GM19099 (cell line): Measurements from ENCODE around the gene MCRIP1.

Source experiments
- POLR2A ChIP-seq: IDR thresholded peaks from 3 replicates; pipeline ENCODE4 v1.6.1; 2011; ENCODE audit warnings: low read depth; ENCODE audit not compliant: insufficient read length; ENCODE audit errors: extremely low read depth

Gene MCRIP1

DNA sequence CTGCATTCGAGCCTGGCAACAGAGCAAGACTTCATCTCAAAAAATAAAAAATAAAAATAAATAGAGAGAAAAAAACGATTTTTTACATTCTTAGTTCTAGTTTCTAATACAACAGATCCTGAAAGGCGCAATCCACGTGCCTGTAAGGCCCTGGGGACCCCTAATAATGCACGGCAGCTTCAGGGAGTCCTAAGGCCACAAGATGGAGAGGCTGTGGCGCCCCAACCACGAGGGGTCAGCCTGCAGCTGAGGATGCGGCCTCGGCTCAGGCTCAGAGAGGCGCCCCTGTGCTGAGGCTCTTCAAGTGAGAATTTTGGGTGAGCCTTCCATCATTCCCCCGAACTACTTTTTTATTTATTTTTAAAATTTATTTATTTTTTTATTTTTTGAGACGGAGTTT is 16.4 kb upstream of the MCRIP1 start:
- TF ChIP-seq POLR2A: no peak

DNA sequence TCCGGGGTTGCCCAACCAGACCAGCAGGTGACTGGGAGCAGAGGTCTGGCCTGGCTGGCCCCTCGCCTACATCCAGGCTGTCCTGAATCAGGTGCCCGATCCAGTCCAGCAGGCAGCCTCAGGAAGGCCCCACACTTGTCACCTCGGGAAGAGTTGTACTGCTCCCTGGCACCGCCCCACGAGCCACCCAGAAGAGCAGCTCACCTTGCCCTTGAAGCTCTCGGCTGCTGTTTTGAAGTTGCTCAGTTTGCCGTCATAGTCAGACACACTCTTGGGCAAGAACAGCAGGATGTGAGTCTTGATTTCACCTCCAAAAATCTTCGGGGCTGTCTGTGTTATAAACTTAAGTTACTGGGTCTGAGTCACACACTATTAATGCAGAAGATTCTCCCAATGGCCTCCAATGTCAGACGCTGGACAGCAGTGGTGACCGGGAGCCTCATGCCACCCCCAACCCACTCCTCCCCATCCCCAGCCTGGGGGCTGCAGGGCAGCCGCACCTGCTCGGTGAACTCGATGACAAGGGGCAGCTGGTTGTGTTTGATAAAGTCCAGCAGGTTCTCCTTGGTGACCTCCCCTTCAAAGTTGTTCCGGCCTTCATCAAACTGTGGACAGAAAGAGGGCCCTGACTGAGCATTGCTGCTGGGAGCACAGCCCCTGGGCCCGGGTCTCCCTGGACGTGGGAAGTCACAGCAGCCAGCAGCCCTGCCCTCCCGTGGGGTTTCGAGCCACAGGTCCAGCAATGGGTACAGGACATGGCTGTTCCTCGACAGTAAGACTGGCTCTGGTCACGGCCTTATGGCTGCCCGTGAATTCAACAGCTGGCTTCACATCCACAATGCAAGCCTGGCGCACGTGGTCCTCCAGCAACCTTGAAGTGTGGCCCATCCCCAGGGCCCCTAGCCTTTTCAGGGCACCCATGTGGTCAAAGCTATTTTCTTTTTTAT is 13.9 kb upstream of the MCRIP1 start:
- TF ChIP-seq POLR2A: no peak

DNA sequence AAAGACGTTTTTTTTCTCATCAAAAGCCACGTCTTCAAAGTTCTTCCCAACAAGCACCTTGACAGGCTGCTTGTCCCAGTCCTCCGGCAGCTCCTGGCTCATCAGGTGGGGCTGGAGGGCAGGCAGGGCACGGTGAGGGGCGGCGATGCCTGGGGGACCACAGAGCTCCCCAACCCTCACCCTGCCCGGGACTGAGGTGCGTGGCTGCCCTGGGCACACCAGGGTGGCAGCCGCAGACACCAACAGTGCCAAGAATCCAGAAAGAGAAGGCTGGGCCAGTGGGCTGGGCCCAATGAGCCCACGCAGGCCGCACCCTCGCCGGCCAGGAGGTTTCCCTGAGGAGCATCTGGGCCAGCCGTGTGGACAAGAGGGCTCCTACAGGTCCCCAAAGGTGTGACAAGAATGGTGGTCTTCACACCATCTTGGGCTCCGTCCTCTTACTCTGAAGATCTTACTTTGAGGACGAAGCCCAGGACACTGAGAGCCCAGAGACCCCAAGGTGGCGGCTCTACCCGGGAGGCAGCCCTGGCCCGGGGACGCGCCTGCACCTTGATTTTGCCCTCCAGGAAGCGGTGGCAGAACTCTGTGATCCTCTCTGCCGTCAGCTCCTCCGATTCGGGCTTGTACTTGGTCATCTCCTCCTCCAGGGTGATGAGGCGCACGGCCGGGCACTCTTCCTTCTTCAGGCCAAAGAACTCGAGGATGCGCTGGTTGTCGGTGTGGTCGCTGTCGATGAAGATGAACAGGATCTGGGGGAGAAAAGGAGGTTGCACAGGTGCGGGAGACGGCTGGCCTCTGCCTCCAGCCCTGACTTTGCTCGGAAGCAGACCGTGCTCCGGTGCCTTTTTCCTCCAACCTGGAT is 13.0 kb upstream of the MCRIP1 start:
- TF ChIP-seq POLR2A: no peak

- TF ChIP-seq POLR2A: no peak
Observed at GRCh38 chr17:81845361-81845760, 12.3 kb upstream of the MCRIP1 start.

DNA sequence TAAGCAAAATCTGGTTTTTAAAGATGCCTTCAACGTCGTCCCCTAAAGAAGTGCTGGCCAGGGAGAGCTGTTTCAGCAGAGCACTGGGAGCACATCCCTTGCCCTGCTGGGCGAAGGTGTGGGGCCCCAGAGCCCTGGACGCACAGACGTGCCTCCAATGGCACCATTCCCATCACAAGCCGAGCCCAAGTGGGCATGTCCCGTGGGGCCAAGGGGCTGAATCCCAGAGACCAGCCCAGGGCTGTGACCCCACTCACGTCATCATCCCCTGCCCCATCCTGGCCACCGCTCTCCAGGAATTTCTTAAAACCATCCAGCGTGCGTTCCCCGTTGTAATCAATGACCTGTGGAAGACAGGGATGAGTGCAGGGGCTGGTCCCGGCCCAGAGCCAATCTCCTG is 11.8 kb upstream of the MCRIP1 start:
- TF ChIP-seq POLR2A: no peak

GRCh38 chr17:81844327-81844851 is 11.3 kb upstream of the MCRIP1 start:
- no peak for TF ChIP-seq POLR2A

DNA sequence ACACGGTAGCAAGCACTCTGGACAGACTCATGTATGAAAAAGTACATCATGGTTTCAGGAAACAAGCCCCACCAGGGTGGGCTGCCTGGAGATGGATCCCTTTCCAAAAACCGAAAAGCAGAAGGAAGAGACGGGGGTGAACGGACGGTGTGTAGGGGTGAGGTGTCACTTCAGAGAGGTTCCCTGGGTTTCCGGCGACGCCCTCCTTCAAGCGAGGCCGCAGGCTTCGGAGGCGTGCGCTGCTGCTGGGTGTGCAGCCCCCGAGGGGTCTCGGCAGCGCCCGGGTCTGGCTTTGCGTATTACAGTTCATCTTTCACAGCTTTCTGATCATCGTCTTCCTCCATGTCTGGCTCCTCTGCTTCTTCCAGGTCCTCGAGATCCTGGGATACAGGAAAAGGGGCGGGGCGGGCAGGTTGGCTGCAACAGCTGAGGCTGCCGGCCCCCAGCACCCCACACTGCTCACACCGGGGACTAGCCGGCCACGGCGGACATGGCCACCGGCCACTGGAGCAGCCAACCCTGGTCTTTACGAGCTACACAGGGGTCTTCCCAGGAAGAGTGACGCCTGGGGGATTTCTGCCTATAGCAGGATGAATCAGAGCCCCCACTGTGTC is 10.7 kb upstream of the MCRIP1 start:
- no peak for TF ChIP-seq POLR2A

DNA sequence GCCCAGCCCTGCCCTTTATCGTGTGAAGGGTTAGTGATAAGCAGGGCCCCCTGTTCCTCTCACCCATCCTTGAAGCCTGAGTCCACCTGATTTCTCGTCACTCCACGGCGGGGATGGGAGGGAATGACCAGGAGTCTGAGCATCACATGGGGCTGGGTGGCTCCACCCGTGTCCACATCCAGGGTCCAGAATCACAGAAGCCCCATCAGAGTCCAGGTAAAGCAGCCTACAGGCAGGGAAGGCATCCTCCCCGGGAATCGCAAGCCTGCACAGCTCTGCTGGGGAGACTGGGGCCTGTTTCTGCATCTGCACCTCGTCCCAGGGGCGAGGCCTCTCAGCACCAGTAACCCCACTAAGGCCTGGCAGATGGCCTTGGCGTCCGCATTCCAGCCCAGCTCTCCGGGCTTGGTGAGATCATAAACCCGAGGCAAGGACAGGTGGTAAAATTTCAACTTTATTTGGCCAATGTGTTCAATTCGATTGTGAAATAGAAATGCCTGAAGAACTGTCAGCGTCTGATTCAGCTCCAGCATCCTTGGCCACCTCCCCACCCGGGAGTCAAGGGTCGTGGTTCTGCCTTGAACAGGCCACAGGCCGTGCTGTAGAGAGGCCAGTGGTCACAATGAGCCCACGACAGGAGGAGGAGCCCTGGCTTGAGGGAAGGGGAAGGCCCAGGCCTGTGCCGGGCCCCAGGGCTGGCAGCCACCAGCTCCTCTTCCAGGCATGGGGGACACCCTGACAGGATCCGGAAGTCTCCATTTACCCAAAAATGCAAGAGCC is 9.8 kb upstream of the MCRIP1 start:
- TF ChIP-seq POLR2A: no peak

DNA sequence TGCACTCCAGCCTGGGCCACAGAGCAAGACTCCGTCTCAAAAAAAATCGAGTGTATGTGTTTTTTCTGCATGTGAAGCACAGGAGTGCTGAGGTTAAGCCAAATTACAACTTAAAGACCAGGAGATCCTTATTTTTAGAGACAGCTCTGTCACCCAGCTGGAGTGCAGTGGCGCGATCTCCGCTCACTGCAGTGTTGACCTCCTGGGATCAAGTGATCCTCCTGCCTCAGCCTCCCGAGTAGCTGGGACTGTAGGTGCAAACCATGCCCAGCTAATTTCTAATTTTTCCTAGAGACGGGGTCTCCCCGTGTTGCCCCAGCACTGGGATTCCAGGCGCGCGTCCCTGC is 9.3 kb upstream of the MCRIP1 start:
- no peak for TF ChIP-seq POLR2A

- no peak for TF ChIP-seq POLR2A
Observed at GRCh38 chr17:81841866-81842265, 8.8 kb upstream of the MCRIP1 start.

DNA sequence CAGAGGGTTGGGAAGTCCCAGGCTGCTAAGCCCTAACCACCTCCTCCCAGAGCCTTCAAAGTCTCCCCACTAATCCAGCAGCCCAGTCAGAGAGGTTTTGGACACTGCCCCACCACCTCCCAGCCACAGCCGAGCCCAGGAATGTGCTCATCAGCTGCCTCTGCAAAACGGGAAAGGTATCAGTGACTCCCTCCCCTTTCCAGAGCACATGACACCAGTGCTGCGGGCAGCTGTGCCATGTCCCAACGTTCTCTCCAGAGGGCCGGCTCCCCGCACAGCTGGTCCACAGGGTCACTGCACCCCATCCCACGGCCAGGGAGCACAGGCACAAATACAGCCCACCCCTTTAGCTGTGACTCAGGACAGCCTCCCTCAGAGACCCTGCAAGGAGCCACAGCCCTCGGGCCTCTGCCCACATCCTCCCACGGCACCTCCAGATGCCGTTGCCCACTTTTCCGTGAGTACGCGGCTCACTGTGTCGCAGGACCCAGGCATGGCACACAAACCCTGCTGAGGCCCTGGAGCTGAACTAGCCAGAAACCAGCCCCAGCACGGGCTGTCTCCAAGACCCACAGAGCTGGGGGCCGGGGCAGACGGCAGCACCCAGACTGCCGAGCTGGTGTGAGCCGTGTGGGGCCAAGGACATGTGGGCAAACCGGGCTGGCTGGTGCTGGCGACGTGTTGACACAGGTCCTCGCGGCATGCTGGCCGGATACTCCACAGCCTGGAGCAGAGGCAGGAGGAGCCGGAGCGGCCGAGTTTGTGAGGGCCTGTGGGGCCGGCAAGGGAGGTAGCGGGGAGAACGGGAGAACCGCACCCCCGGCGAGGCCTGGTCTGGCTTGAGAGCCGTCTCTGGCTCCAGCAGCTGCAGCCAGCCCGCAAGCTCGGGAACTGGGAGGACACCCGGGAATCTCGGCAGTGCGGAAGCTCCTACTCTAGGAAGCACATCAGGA is 8.0 kb upstream of the MCRIP1 start:
- no peak for TF ChIP-seq POLR2A

DNA sequence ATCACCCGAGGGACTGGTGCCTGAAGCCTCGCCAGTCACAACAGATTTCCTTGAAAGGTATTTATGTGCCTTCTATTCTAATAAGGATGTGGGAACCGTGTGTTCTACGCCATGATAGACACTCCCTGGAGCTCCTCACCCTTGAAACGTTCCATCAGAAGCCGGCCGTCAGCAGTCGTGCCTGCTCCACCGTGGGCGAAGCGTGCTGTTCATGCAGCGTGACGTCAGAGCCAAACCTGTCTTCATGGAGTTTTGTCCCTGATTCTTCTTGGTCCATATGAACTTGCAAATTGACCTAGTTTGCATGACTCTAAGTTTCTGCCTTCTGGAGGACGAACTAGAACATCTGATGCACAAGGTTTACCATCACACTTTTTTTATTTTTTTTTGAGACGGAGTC is 6.2 kb upstream of the MCRIP1 start:
- TF ChIP-seq POLR2A: no peak

DNA sequence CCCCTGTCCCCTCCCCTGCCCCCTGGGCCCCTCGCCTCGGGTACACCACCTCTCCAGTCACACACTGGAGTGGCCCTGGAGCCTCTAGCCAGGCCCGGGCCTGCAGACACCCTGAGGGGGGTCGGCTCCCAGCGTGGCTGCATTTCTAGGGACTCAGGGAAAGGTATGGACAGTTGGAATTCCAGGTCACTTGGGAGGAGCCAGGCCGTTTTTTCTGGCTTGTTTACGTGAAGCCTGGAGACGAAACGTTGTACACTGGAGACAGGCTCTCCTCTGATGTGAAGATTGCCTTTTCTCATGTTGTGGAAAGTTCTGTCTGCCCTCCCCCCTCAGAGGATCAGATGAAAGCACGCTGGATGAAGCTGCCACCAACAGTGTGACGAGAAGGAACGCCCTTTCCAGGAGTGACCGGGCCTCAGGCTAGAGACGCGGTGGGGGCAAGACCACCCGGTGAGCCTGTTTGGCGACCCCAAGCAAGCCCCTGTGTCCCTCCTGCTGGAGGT is 5.7 kb upstream of the MCRIP1 start:
- TF ChIP-seq POLR2A: no peak
